Erythroblast (primary cell): Measurements from ENCODE around the gene GALE.
"Not testable (repeated sequence)": the region's sequence is repeated elsewhere in the genome, so short reads cannot be mapped to it uniquely, and the experiment has no call there.

Experiments
- GATA1 ChIP-seq: IDR thresholded peaks from 2 replicates; pipeline ENCODE4 v1.6.1; 2011; ENCODE audit warnings: low read depth, mild to moderate bottlenecking, control low read depth, low read length, moderate library complexity
- POLR2A ChIP-seq: IDR thresholded peaks from 2 replicates; pipeline ENCODE4 v1.6.1; 2011; ENCODE audit warnings: mild to moderate bottlenecking, low read length

GRCh38 chr1:23783141-23783540 is 17.4 kb downstream of the GALE start:
- not testable (repeated sequence) for TF ChIP-seq POLR2A, GATA1
